Kidney (tissue), 14 donors: ENCODE results near the gene EPHA6. TPM values are rescaled to one million over a fixed set of nuclear protein-coding genes. Genes with fewer than 3 reads are reported as not detected.
"Not testable (repeated sequence)": the region's sequence is repeated elsewhere in the genome, so short reads cannot be mapped to it uniquely, and the experiment has no call there.

Experiments
- DNase-seq, 5 donors: peaks; one replicate each; pipeline ENCODE4 v3.0.0-alpha.2; 2013 to 2020
- FAIRE-seq: peaks from 2 replicates; lab custom pipeline; 2012; peaks lifted over from hg19 to GRCh38; lab: Jason Lieb, UNC
- H3K27ac ChIP-seq, 2 donors: one replicate each; pipeline ENCODE4 v1.7.0; 2013; ENCODE audit warnings: low read depth in 2 of 2, low read length in 2 of 2, inconsistent platforms in 1 of 2
- H3K27me3 ChIP-seq: one replicate; pipeline ENCODE4 v1.7.1; 2013; ENCODE audit warnings: low read length, inconsistent platforms; ENCODE audit not compliant: control insufficient read depth, insufficient read depth
- H3K36me3 ChIP-seq, 3 donors: one replicate each; pipeline versions ENCODE4 v1.7.0 to v1.7.1; 2013; ENCODE audit warnings: low read length in 3 of 3, control low read depth in 1 of 3, inconsistent platforms in 1 of 3; ENCODE audit not compliant: insufficient read depth in 3 of 3, control insufficient read depth in 2 of 3
- H3K4me1 ChIP-seq, 3 donors: one replicate each; pipeline versions ENCODE4 v1.7.0 to v1.7.1; 2013; ENCODE audit warnings: low read length in 3 of 3, inconsistent platforms in 1 of 3, low read depth in 1 of 3; ENCODE audit not compliant: control insufficient read depth in 2 of 3, insufficient read depth in 2 of 3
- H3K4me3 ChIP-seq, 3 donors: one replicate each; pipeline versions ENCODE4 v1.7.0 to v1.8.1; 2013; ENCODE audit warnings: low read length in 3 of 3, control low read depth in 1 of 3, inconsistent platforms in 1 of 3
- H3K9ac ChIP-seq, 3 donors: one replicate each; pipeline versions ENCODE4 v1.7.0 to v1.7.1; 2013; ENCODE audit warnings: low read length in 3 of 3, control low read depth in 1 of 3, inconsistent platforms in 1 of 3
- H3K9me3 ChIP-seq, 3 donors: one replicate each; pipeline versions ENCODE4 v1.7.0 to v1.7.1; 2013; ENCODE audit warnings: low read length in 3 of 3, control low read depth in 1 of 3, inconsistent platforms in 1 of 3; ENCODE audit not compliant: control insufficient read depth in 2 of 3, insufficient read depth in 1 of 3
- CTCF ChIP-seq: IDR thresholded peaks from 3 replicates; pipeline ENCODE4 v1.5.1; 2012; ENCODE audit warnings: mild to moderate bottlenecking, moderate library complexity, borderline replicate concordance; ENCODE audit not compliant: insufficient read depth; ENCODE audit errors: extremely low read depth
- intact Hi-C: fragments of 100-400 bp; cut with DNase I; formaldehyde crosslinking; loops from one replicate; pipeline ENCODE4 v1.11.1; 2022
- polyA plus RNA-seq: library from polyadenylated mRNA; stranded (reverse); fragments of 350-450 nt; fragmentation: Illumina TruSeq; extraction: RNeasy Lipid Tissue Mini Kit (QIAGEN cat#74804); gene quantifications from one replicate; pipeline ENCODE4 v1.2.3, GENCODE V29; 2014; ENCODE audit warnings: low read depth, low replicate concordance; ENCODE audit not compliant: insufficient read depth
- total RNA-seq: library from RNA; stranded (reverse); fragmentation: NEBNext Ultra II Directional; extraction: Animal tissue kit (Norgen Biotek cat#: 25700); gene quantifications from one replicate; pipeline ENCODE4 v1.2.1, GENCODE V29; 2021
- donor health status: control.
- donor health status: control.
- donor health status: control.
- donor health status: control.
- donor health status: control.
- donor health status: DM: yes; HTN: yes; CAD: no.
- donor health status: Normal renal cell carcinoma (clear cell type).

The EPHA6 gene
- total and polyA plus RNA-seq, 2 donors from 2014 or later, result 0.66 TPM; not detected in 1

GRCh38 chr3:97010881-97011657 is 196.7 kb downstream of the EPHA6 start:
- Histone ChIP-seq H3K4me3 (no peak overlapping the region), H3K4me1 (no peaks in the 10 kb centered on the region), H3K27me3 (no peaks in the 10 kb centered on the region), H3K9me3 (no peaks in the 10 kb centered on the region), H3K36me3 (no peaks in the 10 kb centered on the region), H3K9ac (no peak overlapping the region), H3K27ac (no peak overlapping the region)
- DNase-seq (no peak), FAIRE-seq (no peak)
- no peak for TF ChIP-seq CTCF
- intact Hi-C loops, result no loop called here

DNA sequence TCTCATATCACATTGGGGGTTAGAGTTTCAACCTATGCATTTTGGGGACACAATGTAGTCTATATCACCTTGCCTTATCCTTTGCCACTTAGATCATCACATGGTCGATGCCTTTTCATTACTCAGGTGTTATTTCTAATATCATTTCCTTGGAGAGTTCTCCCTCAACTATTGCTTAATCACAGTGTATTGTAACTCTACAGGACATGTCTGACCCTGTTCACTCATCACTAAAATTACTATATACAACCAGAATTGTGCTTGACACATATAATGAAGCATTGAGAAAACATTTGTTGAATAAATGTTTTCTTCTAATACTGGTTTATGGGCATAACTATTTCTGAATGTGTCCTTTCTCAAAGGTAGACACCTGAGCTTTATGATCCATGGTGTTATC is 207.4 kb downstream of the EPHA6 start:
- no peak for TF ChIP-seq CTCF
- H3K4me3 ChIP-seq, result no peak overlapping the region
- H3K9me3 ChIP-seq, result no peaks in the 10 kb centered on the region
- H3K27me3 ChIP-seq, result no peaks in the 10 kb centered on the region
- H3K4me1 ChIP-seq, result no peaks in the 10 kb centered on the region
- FAIRE-seq (no peak), DNase-seq (no peak)
- H3K36me3 ChIP-seq, result no peaks in the 10 kb centered on the region
- no peak overlapping the region for H3K9ac ChIP-seq
- no peak overlapping the region for H3K27ac ChIP-seq
- intact Hi-C loops, result no loop called here

- FAIRE-seq, H3K27me3 ChIP-seq, H3K4me1 ChIP-seq, H3K9ac ChIP-seq, H3K36me3 ChIP-seq, H3K4me3 ChIP-seq, intact Hi-C loops, DNase-seq, H3K27ac ChIP-seq, H3K9me3 ChIP-seq: not testable (repeated sequence)
Measured at GRCh38 chr3:97025612-97026011, 211.2 kb downstream of the EPHA6 start.

DNA sequence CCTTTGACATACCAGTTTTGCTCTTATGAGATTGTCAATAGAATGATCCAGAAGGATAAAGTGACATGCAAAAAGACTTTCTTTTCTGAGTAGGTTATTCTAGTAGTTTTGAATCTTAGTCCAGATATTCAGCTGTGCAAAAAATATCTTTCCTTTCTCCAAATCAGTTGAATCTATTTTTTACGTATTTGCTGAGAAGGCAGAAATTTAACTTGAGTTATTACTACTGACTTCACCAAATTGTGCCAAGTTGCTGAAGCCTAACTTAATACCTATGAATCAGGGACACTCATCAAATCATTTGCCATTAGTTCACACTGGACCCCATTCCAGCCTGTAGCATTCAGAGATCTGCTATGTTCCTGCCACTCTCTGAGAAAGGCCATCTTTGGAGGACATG is 215.6 kb downstream of the EPHA6 start:
- H3K27me3 ChIP-seq, result no peaks in the 10 kb centered on the region
- H3K4me3 ChIP-seq, result no peak overlapping the region
- H3K9ac ChIP-seq, result no peak overlapping the region
- no peaks in the 10 kb centered on the region for H3K9me3 ChIP-seq
- H3K36me3 ChIP-seq, result no peaks in the 10 kb centered on the region
- intact Hi-C loops, result no loop called here
- H3K27ac ChIP-seq, result no peak overlapping the region
- TF ChIP-seq CTCF, result no peak
- no peaks in the 10 kb centered on the region for H3K4me1 ChIP-seq
- FAIRE-seq (no peak), DNase-seq (no peak)
